ENCODE measurements around the gene AQP2. TPM values are rescaled to one million over a fixed set of nuclear protein-coding genes. Genes with fewer than 3 reads are reported as not detected.

Gene AQP2
- total and polyA plus RNA-seq, 4 donors, result not detected

- ATAC-seq (ENCODE audit: insufficient read depth, low FRiP score) (no peak), DNase-seq (no peak)
- Histone ChIP-seq H3K27me3 (ENCODE audit: control insufficient read depth in 3 of 3, insufficient read depth in 3 of 3, low read length in 2 of 3) (no peaks in the 10 kb centered on the region), H3K9me3 (ENCODE audit: control insufficient read depth in 4 of 4, insufficient read depth in 3 of 4, low read length in 3 of 4) (no peaks in the 10 kb centered on the region), H3K27ac (ENCODE audit: low read depth in 1 of 2, low read length in 1 of 2) (no peak overlapping the region), H3K4me1 (ENCODE audit: control insufficient read depth in 5 of 5, insufficient read depth in 5 of 5, low read length in 5 of 5) (peaks cover 0 to 7% (median 0%) of the 10 kb centered on the region in 5 donors), H3K36me3 (ENCODE audit: control insufficient read depth in 4 of 4, insufficient read depth in 4 of 4, low read length in 4 of 4) (no peaks in the 10 kb centered on the region), H3K9ac (ENCODE audit: insufficient read depth in 1 of 2, low read length in 2 of 2) (no peak overlapping the region), H3K4me3 (no peak overlapping the region)
- no peak for TF ChIP-seq CTCF (IDR thresholded peaks at IDR 0.05; ENCODE audit: control extremely low read depth, extremely low read depth)
- 87 to 94% methylated on average over 15 of the region's 15 CpGs for WGBS, 2 donors
Observed at GRCh38 chr12:49923880-49924556, 26.5 kb upstream of the AQP2 start.

- 90 to 95% methylated on average over 7 of the region's 7 CpGs for WGBS, 2 donors
- Histone ChIP-seq H3K9ac (ENCODE audit: insufficient read depth in 1 of 2, low read length in 2 of 2) (no peak overlapping the region), H3K36me3 (ENCODE audit: control insufficient read depth in 4 of 4, insufficient read depth in 4 of 4, low read length in 4 of 4) (no peaks in the 10 kb centered on the region), H3K9me3 (ENCODE audit: control insufficient read depth in 4 of 4, insufficient read depth in 3 of 4, low read length in 3 of 4) (no peaks in the 10 kb centered on the region), H3K27me3 (ENCODE audit: control insufficient read depth in 3 of 3, insufficient read depth in 3 of 3, low read length in 2 of 3) (no peaks in the 10 kb centered on the region), H3K27ac (ENCODE audit: low read depth in 1 of 2, low read length in 1 of 2) (no peak overlapping the region), H3K4me1 (ENCODE audit: control insufficient read depth in 5 of 5, insufficient read depth in 5 of 5, low read length in 5 of 5) (peaks cover 0 to 7% (median 0%) of the 10 kb centered on the region in 5 donors), H3K4me3 (no peak overlapping the region)
- ATAC-seq (ENCODE audit: insufficient read depth, low FRiP score) (no peak), DNase-seq (no peak)
- TF ChIP-seq CTCF (IDR thresholded peaks at IDR 0.05; ENCODE audit: control extremely low read depth, extremely low read depth), result no peak
Observed at GRCh38 chr12:49924628-49925246, 25.8 kb upstream of the AQP2 start.

GRCh38 chr12:49925433-49926204, 24.9 kb upstream of the AQP2 start:
- Histone ChIP-seq H3K27me3 (ENCODE audit: control insufficient read depth in 3 of 3, insufficient read depth in 3 of 3, low read length in 2 of 3) (no peaks in the 10 kb centered on the region), H3K9ac (ENCODE audit: insufficient read depth in 1 of 2, low read length in 2 of 2) (no peak overlapping the region), H3K36me3 (ENCODE audit: control insufficient read depth in 4 of 4, insufficient read depth in 4 of 4, low read length in 4 of 4) (no peaks in the 10 kb centered on the region), H3K4me1 (ENCODE audit: control insufficient read depth in 5 of 5, insufficient read depth in 5 of 5, low read length in 5 of 5) (peaks cover 0 to 7% (median 0%) of the 10 kb centered on the region in 5 donors), H3K27ac (ENCODE audit: low read depth in 1 of 2, low read length in 1 of 2) (no peak overlapping the region), H3K4me3 (no peak overlapping the region), H3K9me3 (ENCODE audit: control insufficient read depth in 4 of 4, insufficient read depth in 3 of 4, low read length in 3 of 4) (no peaks in the 10 kb centered on the region)
- DNase-seq (no peak), ATAC-seq (ENCODE audit: insufficient read depth, low FRiP score) (no peak)
- whole genome bisulfite sequencing, 2 donors, result 88 to 91% methylated on average over 11 of the region's 11 CpGs
- no peak for TF ChIP-seq CTCF (IDR thresholded peaks at IDR 0.05; ENCODE audit: control extremely low read depth, extremely low read depth)

All from lung (tissue), 12 donors.